Stimulated activated CD4-positive, alpha-beta T cell treated with anti-CD3 and anti-CD28 coated beads, Interleukin-1b, Interleukin-23, amount 100 ng/mL, for 1 hour (primary cell): Measurements from ENCODE around the gene GPR161.
"Not testable (repeated sequence)": the region's sequence is repeated elsewhere in the genome, so short reads cannot be mapped to it uniquely, and the experiment has no call there.

Experiments
- DNase-seq, 2 donors: peaks; one replicate each; pipeline ENCODE4 v3.0.0-alpha.2; 2020; ENCODE audit warnings: low read depth in 2 of 2

GPR161 gene

GRCh38 chr1:168087696-168088095 is 49.0 kb downstream of the GPR161 start:
- DNase-seq = no peak

- no peak for DNase-seq
Measured at GRCh38 chr1:168086438-168086837, 50.3 kb downstream of the GPR161 start.

GRCh38 chr1:168085401-168085872 is 51.3 kb downstream of the GPR161 start:
- DNase-seq = no peak

- DNase-seq = peak; percentile 19 to 32
Measured at GRCh38 chr1:168084396-168085231, 52.1 kb downstream of the GPR161 start.

- DNase-seq = no peak
Measured at GRCh38 chr1:168083456-168084325, 53.0 kb downstream of the GPR161 start.

- DNase-seq = peak in 1 of 2 donors; percentile 41
Measured at GRCh38 chr1:168082008-168082876, 54.5 kb downstream of the GPR161 start.

GRCh38 chr1:168081373-168082007 is 55.2 kb downstream of the GPR161 start:
- no peak for DNase-seq

- no peak for DNase-seq
Measured at GRCh38 chr1:168079761-168080160, 57.0 kb downstream of the GPR161 start.

GRCh38 chr1:168069384-168069783 is 67.3 kb downstream of the GPR161 start:
- DNase-seq = no peak

GRCh38 chr1:168065506-168065905 is 71.2 kb downstream of the GPR161 start:
- no peak for DNase-seq

GRCh38 chr1:168064216-168064615 is 72.5 kb downstream of the GPR161 start:
- DNase-seq = no peak

- no peak for DNase-seq
Measured at GRCh38 chr1:168057921-168058320, 78.8 kb downstream of the GPR161 start.

- no peak for DNase-seq
Measured at GRCh38 chr1:168057355-168057754, 79.4 kb downstream of the GPR161 start.

GRCh38 chr1:168056152-168056551 is 80.6 kb downstream of the GPR161 start:
- DNase-seq = not testable (repeated sequence)

GRCh38 chr1:168054117-168054516 is 82.6 kb downstream of the GPR161 start:
- no peak for DNase-seq

- DNase-seq = no peak
Measured at GRCh38 chr1:168053681-168054080, 83.0 kb downstream of the GPR161 start.

GRCh38 chr1:168050880-168051279 is 85.8 kb downstream of the GPR161 start:
- no peak for DNase-seq

GRCh38 chr1:168050307-168050706 is 86.4 kb downstream of the GPR161 start:
- DNase-seq = no peak

GRCh38 chr1:168045311-168045710 is 91.4 kb downstream of the GPR161 start:
- DNase-seq = no peak

GRCh38 chr1:168042362-168042761 is 94.4 kb downstream of the GPR161 start:
- DNase-seq = no peak

- DNase-seq = no peak
Measured at GRCh38 chr1:168035345-168035744, 101.4 kb downstream of the GPR161 start.
